GM21360 (cell line): ENCODE data around the gene CABLES1.

Source experiments
- ATAC-seq: cut with Tn5 transposase; IDR thresholded peaks from one replicate; pipeline ENCODE4 v1.9.1; 2021; ENCODE audit warnings: mild to moderate bottlenecking, moderate library complexity; ENCODE audit not compliant: unreplicated experiment

CABLES1 gene

DNA sequence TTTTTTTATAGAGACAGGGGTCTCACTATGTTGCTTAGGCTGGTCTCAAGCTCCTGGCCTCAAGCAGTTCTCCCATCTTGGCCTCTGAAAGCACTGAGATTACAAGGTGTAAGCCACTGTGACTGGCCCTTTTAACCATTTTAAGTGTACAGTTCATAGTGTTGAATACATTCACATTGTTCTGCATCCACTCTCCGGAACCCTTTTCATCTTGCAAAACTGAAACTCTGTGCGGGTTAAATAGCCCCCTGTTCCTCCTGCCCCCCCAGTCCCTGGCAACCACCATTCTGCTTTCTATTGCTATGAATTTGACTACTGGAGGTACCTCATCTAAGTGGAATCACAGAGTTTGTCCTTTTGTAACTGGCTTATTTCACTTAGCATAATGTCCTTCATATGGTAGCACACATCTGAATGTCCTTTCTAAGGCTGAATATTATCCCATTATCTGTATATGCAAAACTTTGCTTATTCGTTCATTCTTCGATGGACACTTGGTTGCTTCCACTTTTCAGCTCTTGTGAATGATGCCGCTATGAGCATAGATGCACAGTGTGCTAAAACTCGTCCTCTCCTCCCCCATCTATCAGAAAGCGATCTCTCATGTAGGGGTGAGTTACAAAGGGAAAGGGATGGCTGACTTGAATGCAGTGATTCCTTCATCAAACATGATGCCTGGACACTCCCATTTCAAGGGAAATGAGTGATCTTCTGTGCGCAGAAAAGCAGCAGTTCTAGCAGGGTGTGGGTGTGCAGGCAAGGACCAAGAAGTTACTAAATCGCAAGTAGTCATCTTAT, 30.2 kb downstream of the CABLES1 start:
- no peak for ATAC-seq

DNA sequence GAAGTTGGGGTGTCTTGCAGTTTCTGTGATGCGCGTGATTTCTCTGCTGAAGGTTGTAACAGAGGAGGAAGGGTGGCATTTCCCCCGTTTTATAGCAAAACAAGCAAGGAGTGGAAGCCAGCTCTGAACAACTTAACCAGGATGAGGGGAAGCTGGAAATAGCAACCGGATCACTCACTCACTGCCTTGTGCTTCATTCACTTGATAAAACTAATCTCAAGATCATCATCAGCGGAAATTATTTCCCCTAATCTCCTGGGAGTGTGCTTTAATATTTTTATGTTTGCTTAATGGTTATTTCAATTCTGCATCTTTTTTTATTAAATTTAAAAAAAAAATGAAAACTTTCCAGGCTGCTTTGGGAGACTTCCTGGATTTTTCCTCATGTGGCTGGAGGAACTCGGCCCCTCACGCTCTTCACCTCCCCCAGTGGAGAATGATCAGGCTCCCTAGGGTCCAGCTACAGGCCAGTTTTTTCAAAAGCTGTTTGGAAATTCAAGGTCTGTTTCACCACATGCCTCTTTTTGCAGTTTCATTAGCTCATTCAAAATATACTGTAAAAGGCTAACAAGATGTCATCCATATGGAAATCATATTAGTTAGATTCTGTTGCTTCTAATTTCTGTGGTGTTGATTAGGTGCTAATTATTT, 31.7 kb downstream of the CABLES1 start:
- no peak for ATAC-seq

DNA sequence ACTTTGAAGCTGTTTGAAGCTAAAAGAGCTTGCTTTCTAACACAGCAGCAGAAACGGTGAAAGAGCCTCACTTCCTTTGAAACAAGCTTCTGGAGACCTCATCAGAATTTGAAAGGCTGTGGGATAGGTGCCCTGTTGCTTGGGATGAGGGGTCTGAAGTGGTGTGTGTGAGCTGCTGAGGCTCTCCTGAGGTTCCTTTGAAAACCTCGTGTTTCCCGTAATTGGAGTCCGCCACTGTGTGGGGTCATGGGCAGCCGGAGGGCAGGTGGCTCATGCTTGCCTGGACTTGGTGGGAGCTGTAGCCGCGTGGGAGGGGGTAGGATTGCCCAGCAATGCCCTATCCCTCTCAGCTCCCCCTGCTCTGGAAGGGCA, 34.4 kb downstream of the CABLES1 start:
- ATAC-seq = no peak

DNA sequence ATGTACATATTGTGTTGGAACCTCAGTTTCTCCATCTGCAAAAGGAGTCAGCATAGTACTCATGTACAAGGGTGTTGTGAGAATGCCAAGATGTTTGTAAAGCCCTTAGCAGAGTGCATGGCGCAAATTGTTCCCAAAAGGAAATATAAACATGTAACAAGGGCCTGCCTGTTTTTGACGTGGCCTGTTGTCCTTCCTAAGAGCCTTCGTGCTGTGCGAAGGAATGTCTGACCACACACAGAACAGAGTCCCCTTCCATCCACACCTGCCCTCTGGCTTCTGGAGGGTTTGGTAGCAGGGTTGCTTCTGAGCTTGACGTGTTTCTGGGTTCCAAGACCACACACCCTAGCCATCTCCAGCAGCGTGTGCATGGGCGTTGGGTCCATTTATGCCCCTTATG, 34.9 kb downstream of the CABLES1 start:
- ATAC-seq = no peak

- no peak for ATAC-seq
These were observed 36.4 kb downstream of the CABLES1 start for GRCh38 chr18:23171581-23172156.

DNA sequence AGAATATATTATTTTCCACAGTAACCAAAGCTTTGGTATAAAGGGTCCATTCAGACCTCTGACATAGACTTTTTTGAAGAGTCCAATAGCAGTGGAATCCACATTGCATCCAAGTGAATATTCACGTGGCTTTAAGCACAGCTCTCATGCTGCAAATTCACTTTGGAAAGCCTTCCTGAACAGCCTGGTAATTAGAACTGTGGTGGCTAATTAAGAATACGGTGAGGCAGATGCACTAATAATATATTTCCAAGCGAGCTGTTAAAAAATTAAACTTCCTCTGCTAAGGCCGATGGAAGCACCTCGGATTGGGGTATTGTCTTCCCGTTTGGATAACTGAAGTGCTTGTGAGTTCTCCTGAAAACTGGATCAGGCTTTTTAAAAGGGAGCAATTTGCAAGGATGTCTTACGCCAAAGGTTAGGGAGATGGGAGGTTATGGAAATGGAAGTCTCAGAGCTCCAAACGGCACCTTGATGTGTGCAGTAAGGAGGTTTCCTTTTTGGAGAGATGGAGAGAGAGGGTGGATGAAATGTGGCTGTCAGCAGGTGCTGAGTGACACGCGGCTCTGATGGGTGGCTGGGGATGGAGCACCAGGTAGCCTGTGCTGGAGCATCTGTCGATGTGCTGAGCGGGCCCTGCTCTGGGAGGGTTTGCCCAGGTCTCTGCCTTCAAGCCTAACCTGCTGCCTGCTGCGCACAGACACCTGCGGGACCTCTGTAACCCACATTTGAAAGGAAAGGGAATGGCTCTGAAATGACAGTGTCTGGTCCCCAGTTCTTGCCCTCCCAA, 37.5 kb downstream of the CABLES1 start:
- no peak for ATAC-seq

DNA sequence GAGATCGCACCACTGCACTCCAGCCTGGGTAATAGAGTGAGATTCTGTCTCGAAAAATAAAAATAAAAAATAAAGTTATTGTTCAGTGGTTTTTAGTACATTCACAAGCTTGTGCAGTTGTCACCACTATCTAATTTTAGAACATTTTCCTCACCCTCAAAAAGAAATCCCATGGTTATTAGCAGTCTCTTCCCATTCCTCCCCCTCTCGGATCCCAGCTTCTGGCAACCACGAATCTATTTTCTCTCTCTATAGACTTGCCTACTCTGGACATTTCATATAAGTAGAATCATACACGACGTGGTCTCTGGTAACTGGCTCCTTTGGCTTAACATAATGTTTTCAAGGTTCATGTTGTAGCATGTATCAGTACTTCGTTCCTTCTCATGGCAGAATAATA, 38.6 kb downstream of the CABLES1 start:
- ATAC-seq = no peak

DNA sequence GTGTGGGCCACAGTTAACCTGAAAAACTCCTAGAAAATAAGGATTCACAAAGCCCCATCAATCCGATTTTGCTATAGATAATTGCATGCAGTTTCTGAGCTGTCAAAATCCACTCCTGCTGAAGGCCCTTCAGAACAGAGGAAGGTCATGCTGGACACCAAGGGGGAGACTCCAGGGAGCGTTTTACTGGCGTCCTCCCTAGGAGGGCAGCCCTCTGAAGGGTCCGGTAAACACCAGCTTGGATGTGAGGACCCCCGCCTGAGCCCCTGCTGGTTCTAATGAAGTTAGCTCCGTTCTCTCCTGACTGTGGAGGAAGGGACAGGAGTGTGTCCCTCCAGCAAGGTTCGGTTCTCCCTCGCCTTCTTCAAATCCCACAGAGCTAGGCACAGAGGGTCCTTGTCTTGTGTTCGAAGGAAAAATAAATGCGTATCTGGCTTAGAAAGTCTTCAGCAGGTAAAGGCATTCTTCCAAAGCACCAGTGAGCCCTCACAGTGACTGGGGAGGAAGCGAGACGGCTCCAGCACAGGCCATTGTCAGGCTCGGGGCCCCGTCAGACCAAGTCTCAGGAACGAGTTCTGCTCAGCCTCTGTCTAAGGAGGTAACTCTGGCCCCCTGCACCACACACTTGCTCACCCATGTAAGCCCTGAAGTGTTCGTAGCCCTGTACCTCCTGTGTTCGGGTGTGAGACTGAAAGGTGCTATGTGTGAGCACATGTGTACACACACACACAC, 41.6 kb downstream of the CABLES1 start:
- ATAC-seq = no peak

- no peak for ATAC-seq
These were observed 42.3 kb downstream of the CABLES1 start for GRCh38 chr18:23177433-23178072.

DNA sequence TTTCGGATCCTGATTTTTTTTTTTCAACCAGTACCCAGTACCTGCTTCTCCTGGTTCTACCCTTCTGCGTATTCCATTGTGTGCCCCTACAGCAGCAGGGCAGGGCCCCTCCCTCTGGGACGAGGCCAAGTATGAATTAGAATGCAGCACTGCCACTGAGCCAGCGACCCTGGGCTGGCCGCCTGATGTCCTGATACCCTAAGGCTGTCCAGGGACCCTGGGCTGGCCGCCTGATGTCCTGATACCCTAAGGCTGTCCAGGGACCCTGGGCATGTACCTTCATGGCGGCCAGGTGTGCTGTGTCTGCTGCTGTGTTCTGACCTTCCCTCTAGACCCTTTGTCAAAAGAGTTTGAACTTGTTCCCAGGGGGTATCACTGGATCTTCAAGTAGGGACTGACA, 42.9 kb downstream of the CABLES1 start:
- ATAC-seq = no peak

DNA sequence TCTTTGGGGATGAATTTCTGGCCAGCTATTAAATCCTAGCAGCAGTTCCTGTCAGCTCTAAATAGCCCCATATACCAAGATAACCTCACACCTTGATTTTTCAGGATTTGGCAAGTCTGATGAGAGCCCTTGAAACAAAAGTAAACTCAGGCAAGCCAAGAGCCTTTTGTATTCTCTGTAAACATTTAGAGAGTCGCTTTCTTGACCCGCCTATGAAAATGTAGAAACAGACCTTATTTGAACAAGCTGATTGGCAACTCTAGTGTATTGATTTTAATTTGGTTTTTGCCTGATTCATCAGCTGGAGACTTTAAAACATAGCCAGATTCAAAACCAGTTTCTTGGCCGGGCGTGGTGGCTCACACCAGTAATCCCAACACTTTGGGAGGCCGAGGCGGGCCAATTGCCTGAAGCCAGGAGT, 43.4 kb downstream of the CABLES1 start:
- no peak for ATAC-seq

GRCh38 chr18:23179416-23179815, 44.1 kb downstream of the CABLES1 start:
- ATAC-seq = no peak

- no peak for ATAC-seq
These were observed 46.3 kb downstream of the CABLES1 start for GRCh38 chr18:23181547-23181946.

- no peak for ATAC-seq
These were observed 47.3 kb downstream of the CABLES1 start for GRCh38 chr18:23182606-23183005.

DNA sequence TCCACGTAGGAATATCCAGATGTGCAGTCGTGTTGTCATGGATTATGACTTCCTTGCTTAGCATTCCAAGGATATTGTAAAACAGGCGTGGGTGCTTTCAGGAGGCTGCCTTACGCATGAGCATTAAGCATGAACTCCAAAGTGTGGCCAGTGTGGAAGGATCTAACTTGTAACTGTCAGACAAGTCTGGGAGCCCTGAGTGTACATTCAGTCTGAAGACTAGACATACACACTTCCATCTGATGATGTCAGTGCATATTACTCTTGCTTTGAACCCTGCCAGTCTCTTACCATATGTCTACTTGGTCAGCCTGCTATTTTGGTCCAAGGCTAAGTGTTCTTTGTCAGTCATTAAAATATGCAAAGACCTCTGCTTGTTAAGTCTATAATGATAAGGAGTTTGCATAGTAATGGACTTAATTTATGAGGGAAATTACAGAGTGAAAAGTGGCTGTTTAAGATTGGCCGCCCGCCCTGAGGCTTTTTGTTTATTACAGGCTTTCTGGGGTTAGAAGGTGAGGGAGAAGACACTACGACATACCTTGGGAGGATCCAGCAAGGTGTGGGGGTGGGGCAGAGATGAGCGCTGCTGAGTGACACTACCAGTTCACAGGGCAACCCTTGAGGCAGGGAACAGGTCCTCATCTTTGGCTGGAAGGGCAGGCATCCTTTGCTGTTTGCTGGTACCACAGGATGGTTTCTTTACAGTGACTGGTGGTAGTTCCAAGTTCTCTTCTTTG, 48.3 kb downstream of the CABLES1 start:
- no peak for ATAC-seq

DNA sequence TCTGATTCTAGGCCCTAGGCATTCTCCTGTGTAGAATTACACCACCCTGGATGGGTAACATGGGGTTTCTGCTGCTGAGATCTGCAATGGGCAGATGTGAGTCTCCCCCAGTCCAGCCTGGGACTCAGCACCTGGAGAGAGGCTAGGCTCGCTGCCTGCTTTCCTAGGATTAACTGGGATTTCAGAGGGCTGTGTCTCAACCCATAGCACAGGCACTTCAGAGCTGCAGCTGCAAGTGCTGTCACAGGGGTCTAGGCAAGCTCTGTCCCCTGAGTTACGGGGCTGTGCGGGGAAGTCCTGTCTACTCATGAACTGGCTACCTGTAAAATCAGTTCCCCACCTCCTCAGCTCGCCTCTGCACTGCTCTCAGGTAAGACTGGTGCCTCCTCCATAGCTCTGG, 51.5 kb downstream of the CABLES1 start:
- no peak for ATAC-seq

- no peak for ATAC-seq
These were observed 52.9 kb downstream of the CABLES1 start for GRCh38 chr18:23188068-23188760.

DNA sequence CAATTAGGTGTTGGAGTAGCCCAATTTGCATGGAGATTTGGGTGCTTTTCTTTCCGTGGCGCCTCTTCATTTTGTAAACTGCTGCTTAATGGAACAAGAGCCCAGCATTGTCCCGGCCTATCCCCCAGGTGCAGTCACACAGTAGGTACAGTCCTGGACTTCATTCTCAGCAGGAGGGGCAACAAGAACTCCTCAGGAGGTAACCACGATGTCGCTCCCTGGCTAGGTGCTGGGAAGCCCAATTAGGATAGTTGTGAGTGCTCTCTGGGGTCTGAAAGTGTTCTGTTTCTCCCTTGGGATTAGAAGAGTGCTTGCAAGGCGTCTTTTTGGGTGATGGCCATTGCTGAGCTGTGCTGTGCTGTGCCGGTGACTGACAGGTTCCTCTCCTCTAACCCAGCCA, 53.8 kb downstream of the CABLES1 start:
- no peak for ATAC-seq
